ENCODE data around the gene ARL16.

ARL16 gene

GRCh38 chr17:81712468-81713003 lies 28.9 kb upstream of the ARL16 start:
- DNase-seq = no peak

DNA sequence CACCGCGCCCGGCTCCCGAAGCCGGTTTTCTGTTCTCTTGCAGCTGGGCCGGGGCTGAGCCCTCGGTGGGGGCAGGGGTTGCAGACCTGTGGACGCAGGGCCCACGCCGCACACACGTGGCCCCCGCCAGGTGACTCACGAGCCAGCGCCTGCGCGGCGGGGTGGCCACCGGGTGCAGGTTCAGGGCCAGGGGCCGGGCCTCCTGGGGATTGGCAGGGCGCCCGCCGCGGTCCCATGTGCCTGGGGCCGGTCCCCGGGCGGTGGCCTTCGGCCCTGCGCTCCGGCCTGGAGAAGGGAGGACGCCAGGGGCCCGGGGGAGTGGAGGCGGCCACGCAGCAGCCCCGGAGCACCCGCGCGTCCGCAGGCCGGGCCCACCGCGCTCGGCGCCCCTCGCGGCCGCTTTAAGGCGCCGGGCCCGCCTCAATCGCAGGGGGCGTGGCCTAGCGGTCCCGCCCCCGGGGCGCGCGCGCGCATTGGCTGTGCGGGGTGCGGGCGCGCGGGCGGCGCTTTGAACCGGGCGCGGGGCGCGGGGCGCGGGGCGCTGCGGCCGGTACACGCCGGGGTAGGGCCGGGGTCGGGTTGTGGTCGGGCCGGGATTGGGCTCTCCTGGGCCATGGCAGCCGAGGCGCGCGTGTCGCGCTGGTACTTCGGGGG lies 28.3 kb upstream of the ARL16 start, which contains the start of gene SLC25A10:
SLC25A10 (plus strand) TSS at position 471 of the 654 bp plus-strand sequence; CDS start at position 614, 143 bp downstream.
- peak; percentile 68 for DNase-seq

DNA sequence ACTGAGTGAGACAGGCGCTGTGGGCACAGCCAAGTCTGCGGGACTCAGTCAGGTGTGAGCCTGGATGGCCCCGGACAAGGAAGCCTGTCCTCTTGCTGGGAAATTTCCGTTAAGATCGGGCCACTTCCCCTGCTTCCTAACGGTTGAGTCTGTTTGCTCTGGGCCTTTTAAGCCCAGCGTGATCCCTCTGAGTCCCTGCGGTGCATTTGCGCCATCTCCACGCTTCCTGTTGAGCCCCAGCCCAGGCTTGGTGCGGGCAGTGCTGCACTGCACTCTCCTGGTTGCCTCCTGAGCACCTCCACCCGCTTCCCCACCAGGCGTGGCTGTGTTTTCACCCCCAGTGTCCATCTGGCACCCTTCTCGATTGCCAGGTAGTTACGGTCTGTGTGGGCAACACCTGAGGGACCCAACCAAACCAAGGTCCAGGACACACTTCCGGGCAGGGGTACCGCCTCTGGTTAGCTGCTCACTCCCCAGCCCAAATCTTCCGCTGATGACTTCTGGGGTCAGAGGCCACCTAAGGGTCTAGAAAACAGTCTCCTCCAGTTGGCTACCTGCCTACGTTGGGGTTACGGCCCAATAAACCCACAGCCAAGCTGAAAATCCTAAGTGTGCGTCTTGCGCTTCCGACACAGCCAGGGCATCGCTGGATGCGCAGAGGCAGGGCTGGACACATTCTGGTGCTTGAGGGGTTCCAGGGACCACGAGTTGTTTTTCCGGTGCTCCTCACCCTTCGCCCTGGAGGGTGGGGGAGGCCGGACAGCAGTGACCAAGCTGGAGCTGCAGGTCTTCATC lies 27.1 kb upstream of the ARL16 start:
- no peak for DNase-seq

DNA sequence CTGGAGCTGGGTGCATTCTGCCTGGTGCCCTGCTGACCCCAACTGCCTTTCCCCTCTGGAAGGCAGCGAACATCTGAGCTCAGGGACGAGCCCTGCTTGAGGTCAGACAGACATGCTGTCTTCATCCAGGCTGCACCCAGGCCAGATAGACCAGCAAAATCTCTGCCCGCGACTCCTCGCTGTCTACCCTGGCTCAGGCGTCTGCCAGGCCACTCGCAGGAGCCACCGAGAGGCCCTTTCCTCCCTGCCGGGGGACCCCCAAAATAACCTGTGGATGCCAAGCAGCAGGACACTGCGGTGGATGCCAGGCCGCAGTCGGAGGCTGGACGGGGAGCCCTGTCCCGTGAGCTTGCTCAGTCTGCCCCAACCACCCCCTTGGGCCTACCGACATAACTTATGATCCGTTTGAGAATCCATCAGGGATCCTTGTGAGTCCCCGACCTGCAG lies 25.2 kb upstream of the ARL16 start:
- DNase-seq = no peak

GRCh38 chr17:81707725-81708646 lies 24.4 kb upstream of the ARL16 start:
- no peak for DNase-seq

- DNase-seq = no peak
These were observed 23.4 kb upstream of the ARL16 start for GRCh38 chr17:81706757-81707624.

GRCh38 chr17:81706232-81706611 lies 22.6 kb upstream of the ARL16 start:
- DNase-seq = no peak

GRCh38 chr17:81705518-81706231 lies 22.1 kb upstream of the ARL16 start:
- DNase-seq = no peak

- no peak for DNase-seq
These were observed 20.4 kb upstream of the ARL16 start for GRCh38 chr17:81703747-81704654.

GRCh38 chr17:81702934-81703746 lies 19.5 kb upstream of the ARL16 start, which contains the start of gene MRPL12:
MRPL12 (plus strand) TSS chr17:81703367; CDS start chr17:81703502, 135 bp downstream.
- DNase-seq = peak; percentile 96

DNA sequence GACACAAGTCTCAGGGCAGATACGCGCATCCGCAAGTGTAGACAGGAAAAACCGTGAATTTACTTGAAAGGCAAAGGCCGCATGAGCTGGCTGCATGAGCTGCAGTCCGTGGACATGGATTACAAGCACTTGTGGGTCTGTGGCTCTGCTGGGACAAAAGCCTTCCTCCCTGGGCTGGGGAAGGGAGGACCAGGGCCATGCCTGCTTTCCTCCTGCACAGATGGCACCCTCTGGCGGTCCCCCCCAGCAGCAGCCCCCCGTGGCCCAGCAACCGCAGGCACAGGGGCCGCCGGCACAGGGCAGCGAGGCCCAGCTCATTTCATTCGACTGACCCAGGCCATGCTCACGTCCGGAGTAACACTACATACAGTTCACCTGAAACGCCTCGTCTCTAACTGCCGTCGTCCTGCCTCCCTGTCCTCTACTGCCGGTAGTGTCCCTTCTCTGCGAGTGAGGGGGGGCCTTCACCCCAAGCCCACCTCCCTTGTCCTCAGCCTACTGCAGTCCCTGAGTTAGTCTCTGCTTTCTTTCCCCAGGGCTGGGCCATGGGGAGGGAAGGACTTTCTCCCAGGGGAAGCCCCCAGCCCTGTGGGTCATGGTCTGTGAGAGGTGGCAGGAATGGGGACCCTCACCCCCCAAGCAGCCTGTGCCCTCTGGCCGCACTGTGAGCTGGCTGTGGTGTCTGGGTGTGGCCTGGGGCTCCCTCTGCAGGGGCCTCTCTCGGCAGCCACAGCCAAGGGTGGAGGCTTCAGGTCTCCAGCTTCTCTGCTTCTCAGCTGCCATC lies 17.9 kb upstream of the ARL16 start:
- DNase-seq = no peak

DNA sequence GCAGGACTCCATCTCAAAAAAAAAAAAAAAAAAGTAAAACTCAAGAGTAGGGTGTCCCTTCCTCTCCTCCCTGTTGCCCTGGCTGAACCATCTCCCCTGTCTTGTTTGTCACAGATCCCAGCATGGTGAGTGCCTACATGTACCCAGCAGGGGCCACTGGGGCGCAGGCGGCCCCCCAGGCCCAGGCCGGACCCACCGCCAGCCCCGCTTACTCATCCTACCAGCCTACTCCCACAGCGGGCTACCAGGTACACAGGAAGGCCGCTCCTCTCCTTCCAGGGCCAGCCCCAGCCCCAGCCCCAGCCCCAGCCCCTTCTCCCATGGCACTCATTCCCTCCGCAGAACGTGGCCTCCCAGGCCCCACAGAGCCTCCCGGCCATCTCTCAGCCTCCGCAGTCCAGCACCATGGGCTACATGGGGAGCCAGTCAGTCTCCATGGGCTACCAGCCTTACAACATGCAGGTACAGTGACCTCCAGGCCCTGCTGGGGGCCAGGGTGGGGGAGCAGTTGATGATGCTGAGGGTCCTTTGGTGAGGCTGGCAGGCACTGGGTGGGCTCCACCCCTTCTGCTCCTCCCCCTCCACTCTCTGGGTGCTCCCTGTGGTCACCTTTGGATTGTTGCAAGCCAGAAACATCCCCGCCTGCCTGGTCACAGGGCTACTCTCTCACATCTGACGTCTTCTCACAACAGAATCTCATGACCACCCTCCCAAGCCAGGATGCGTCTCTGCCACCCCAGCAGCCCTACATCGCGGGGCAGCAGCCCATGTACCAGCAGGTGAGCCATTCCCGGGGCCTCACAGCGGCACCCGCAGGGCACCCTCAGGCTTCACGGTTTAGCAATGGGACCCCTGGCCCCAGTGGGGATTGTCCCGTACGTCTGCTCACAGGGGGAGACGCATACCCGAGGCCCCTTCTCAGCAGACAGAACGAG lies 17.0 kb upstream of the ARL16 start:
- DNase-seq = no peak

- no peak for DNase-seq
These were observed 13.9 kb upstream of the ARL16 start for GRCh38 chr17:81697261-81698044.

DNA sequence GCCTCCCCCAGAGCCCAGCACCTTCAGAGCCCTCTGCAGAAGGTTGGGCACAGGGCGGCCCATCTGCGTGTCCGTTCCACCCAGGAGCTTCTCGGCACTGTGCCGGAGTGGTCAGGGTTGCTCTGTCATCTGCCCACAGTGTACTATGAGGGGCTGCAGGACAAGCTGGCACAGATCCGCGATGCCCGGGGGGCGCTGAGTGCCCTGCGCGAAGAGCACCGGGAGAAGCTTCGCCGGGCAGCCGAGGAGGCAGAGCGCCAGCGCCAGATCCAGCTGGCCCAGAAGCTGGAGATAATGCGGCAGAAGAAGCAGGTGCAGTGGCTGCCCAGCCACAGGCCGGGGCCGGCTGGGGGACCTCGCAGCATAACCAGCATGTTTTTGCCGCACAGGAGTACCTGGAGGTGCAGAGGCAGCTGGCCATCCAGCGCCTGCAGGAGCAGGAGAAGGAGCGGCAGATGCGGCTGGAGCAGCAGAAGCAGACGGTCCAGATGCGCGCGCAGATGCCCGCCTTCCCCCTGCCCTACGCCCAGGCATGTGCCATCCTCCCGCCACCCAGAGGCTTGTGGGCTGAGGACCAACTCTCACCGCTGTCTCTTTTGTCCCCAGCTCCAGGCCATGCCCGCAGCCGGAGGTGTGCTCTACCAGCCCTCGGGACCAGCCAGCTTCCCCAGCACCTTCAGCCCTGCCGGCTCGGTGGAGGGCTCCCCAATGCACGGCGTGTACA lies 12.8 kb upstream of the ARL16 start:
- no peak for DNase-seq

GRCh38 chr17:81695801-81696200 lies 12.2 kb upstream of the ARL16 start:
- DNase-seq = no peak
